RCC 7860 (cell line): ENCODE measurements around the gene PEX16.
A peak's percentile ranks its signal among the peaks of the same experiment; 100 is the strongest.

Experiments used
- DNase-seq: peaks from one replicate; pipeline ENCODE4 v3.0.0-alpha.2; 2015; ENCODE audit warnings: low spot score
- FAIRE-seq: peaks from 2 replicates; lab custom pipeline; 2012; peaks lifted over from hg19 to GRCh38; lab: Jason Lieb, UNC

Gene PEX16

DNA sequence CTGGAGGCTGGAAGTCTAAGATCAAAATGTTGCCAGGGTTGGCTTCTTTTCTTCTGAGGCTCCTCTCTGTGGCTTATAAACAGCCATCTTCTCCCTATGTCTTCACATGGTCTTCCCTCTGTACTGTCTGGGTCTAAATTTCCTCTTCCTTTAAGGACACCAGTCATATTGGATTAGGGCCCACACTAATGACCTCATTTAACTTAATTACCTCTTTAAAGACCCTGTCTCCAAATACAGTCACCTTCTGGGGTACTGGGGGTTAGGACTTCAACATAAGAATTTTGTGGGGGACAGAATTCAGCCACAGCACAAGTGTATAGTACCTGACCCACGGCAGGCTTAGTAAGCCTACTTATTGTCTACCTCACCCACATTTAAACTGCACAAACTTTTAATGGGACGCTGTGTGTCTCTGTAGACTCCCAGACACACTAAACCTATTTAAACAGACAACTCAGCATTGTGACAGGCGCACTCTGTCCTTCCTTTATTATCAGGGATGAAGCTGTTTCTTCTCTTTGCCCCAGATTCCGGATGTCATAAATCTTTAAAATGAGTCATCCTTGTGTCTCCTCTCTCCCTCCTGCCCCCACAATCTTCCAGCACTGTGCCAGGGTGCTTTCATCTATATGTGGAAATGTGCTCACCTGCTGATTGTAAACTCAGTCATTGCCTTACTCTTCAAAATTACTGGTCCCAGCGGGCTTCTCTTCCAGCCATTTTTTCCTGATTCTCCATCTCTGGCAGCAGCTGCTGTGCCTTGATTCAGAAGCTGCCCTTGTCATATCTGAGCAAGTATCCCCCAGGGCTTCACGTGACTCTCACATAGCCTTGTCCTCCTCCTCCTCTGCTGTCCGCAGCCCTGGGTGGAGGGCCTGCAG lies 37.6 kb downstream of the PEX16 start:
- FAIRE-seq, result peak; percentile 80
- DNase-seq, result peak; percentile 71

DNA sequence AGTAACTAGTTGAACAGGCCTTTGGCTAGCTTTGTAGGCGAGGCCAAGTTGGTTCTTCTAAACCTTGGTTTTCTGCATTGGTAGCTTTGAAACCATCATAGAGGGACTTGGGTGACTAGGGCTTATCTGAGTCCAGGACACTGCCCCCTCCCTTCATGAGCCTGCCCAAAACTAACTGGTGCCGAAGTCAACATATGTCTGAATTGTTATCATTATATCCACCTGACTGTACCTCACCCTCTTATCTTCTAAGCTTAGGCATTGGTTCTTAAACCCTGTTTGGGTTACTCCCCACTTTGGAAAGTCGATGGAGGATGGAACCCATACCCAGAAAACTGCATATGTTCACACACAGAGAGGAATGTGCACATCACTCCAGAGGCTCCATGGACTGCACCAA lies 39.8 kb downstream of the PEX16 start:
- FAIRE-seq (no peak), DNase-seq (no peak)

DNA sequence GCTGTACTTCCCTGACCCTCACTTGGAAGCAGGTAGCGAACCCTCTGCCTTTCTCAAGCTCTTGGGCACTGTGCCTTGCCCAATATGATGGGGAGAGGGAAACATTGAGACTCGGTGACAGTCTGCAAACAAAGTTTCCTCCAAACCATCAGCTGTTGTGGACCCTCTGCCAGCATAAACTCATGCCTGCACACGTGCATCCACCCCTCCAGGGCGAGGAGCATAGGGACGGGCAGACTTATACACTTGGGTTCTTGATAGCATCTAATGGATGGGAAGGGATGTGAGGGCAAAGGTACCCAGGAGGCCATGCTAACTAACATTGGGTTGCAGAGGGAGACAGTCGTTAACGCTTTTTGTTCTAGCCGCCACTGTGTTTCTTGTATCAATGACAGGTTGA lies 40.5 kb downstream of the PEX16 start:
- no peak for FAIRE-seq
- DNase-seq, result no peak

DNA sequence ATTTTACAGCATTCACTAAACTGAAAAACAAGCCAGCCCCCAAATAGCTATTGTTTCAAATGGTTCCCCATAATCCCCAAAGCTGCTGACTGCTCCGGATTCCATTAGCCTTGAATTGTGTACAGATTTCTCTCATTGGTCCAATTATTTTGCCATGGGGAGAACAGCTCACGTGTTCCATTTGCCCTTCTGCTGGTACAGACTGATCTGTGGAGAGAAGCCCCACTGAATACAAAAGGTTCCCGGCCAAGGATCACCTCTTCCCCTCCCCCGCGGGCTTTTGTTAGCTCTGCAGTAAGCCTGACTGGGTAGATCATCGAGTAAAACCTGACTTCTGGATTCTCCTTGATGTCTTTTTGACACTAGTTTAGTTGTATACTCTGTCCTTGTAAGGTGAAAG lies 41.3 kb downstream of the PEX16 start:
- FAIRE-seq (no peak), DNase-seq (no peak)

DNA sequence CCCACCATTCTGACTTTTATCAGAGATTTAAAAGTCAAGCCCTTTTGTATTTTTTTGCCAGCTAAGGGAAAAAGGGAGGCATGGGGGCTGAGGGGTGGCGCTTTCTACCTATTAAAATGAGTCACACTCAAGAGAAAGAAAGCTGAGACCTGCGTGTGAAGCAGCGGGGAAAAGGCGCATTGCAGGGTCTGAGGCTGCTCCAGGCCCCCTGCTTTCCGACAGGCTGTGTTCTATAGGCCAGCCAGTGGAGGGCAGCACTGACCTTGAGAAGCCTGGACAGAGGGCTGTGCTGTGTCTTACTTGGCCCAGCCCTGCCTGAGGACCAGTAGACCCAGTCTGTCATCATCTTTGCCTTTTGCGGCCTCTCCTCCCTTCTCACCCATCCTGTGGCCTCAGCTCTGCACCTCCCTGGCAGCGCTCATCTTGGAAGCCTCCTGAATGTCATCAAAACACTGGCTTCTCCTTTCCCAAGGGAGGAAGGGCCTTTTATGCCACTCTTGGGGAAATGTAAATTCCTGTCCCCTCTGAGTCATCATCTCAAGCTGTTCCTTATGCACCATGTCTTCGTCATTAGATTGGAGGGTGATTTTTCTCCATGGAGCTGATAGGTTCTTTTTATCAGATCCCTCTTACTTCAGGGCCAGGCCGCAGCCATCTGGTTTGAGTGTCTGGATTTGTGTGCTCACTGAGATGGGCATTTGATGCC lies 44.9 kb downstream of the PEX16 start:
- peak; percentile 27 for DNase-seq
- no peak for FAIRE-seq

DNA sequence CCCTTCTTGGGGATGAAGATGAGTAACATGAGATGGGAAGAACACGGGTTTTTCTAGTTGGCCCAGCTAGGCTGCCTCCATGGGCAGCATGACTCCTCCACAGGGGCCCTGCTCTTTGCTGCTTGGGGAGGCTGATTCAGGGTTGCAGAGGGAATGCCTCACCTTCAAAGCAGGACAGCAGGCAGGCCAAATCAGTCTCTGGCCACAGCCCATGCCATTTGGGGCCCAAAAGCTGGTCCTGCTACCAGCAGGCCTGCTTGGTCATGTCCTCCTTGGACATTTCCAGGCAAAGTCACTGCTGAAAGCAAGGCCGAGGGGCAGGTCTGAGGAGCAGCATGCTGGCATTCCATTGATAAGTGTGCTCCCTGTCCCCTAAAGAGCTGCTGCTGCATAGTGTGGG lies 46.0 kb downstream of the PEX16 start:
- no peak for FAIRE-seq

DNA sequence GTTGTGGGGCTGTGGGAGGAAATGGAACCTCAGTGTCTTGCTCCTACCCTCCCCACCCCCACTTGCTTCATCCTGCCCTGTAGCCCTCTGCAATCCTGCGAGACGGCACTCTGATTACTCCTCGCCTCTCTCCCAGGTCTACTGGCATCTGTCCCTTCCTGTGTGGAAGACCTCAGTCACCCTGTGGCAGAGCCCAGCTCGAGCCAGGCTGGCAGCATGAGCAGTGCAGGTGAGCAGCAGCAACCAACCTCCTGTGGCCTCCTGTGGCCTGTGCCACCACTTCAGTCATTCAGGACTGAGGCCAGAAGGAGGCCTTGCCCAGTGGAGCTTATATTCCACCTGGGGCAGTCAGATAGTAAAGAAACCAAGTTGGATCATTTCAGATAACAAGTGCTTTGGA lies 47.0 kb downstream of the PEX16 start:
- FAIRE-seq (no peak), DNase-seq (no peak)

More for the DNA sequence above, 46.0 kb downstream of the PEX16 start:
- no peak for DNase-seq

DNA sequence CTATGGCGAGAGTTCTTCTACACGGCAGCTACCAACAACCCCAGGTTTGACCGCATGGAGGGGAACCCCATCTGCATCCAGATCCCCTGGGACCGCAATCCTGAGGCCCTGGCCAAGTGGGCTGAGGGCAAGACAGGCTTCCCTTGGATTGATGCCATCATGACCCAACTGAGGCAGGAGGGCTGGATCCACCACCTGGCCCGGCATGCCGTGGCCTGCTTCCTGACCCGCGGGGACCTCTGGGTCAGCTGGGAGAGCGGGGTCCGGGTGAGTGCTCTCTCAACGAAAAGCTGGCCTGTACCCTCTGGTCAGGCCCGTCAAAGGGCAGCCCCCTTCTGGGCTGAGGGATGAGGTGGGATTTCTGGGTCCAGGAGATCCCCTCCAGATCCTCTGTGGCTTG lies 48.1 kb downstream of the PEX16 start:
- FAIRE-seq (no peak), DNase-seq (no peak)

DNA sequence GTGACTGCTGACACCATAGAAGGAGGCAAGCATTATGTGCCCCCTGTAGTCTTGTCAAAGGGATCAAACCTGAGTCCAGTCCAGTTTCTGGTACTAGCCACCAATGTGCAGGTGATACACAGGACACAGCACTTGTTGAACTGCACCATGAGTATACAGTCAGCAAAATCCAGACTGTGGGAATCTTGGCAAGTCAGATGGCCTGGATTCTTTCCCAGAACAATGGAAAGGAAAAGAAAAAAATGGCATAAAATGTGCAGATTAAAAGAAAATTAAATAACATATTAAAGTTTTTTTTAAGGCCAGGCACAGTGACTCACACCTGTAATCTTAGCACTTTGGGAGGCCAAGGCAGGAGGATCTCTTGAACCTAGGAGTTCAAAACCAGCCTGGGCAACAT lies 53.6 kb downstream of the PEX16 start:
- no peak for FAIRE-seq
- DNase-seq, result no peak

DNA sequence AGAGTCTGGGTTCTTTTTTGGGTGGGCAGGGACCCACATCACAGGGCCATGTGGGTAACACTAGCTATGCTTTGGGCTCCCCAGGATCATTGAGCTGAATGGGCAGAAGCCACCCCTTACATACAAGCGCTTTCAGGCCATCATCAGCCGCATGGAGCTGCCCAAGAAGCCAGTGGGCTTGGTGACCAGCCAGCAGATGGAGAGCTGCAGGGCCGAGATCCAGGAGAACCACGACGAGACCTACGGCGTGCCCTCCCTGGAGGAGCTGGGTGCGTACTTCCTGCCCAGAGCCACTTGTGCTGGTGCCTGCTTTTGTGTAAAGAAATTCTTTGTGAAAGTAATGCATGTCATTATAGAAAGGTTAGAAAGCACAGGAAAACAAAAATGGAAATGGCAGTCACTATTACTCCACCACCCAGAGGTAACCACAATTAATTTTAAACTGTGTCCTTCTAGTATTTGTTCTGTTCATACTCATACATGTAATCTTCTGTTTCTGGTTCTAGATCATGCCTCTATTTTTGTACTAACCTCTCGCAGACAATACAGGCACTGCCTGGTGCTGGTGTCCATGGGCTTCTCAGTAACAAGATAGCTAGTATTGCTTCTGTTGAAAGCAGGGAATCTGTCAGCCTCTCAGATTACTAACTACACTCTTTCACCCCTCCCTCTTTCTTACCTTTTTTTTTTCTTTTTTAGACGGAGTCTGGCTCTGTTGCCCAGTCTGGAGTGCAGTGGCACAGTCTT lies 56.7 kb downstream of the PEX16 start:
- no peak for FAIRE-seq
- no peak for DNase-seq

DNA sequence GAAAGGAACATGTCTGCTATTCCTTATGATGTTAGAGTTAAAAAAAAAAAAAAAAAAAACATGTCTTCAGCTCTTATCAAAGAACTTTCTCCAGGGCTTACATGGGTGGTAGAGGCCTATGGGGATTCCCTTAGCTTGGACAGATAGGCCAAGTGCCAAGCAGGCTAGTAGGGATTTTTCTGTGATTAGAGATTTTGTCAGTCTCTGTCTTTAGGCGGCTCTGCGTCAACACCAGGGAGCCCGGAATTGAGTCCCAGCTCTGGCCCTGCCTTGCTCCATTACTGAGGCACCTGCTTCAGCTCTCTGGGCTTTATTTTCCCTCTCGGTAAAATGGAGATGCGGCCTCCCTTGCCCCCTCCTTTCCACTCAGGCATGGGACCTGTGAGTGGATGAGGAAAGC lies 57.3 kb downstream of the PEX16 start:
- FAIRE-seq (no peak), DNase-seq (no peak)
